Neuronal stem cell (in vitro differentiated cells): ENCODE data around the gene CTXN3.
A peak's percentile ranks its signal among the peaks of the same experiment; 100 is the strongest.

ENCODE experiments used
- DNase-seq: peaks from one replicate; pipeline ENCODE4 v3.0.0-alpha.2; 2013; ENCODE audit warnings: low spot score
- H2AFZ ChIP-seq: one replicate; pipeline ENCODE4 v1.6.1; 2013; ENCODE audit warnings: mild to moderate bottlenecking, low read length, inconsistent platforms
- H2AK5ac ChIP-seq: 2 replicates; pipeline ENCODE4 v1.6.1; 2013; ENCODE audit warnings: low read depth, mild to moderate bottlenecking, inconsistent platforms, low read length, moderate library complexity, mixed read lengths
- H2BK120ac ChIP-seq: 2 replicates; pipeline ENCODE4 v1.6.1; 2013; ENCODE audit warnings: low read depth, mild to moderate bottlenecking, inconsistent platforms, low read length, moderate library complexity, mixed read lengths
- H2BK12ac ChIP-seq: one replicate; pipeline ENCODE4 v1.6.1; 2013; ENCODE audit warnings: low read length, inconsistent platforms
- H2BK15ac ChIP-seq: 2 replicates; pipeline ENCODE4 v1.6.1; 2013; ENCODE audit warnings: mild to moderate bottlenecking, low read length, inconsistent platforms, mixed read lengths
- H2BK5ac ChIP-seq: one replicate; pipeline ENCODE4 v1.6.1; 2013; ENCODE audit warnings: inconsistent platforms, mild to moderate bottlenecking, low read length, moderate library complexity
- H3K14ac ChIP-seq: one replicate; pipeline ENCODE4 v1.6.1; 2013; ENCODE audit warnings: low read length, inconsistent platforms
- H3K18ac ChIP-seq: 2 replicates; pipeline ENCODE4 v1.6.1; 2013; ENCODE audit warnings: low read length, inconsistent platforms
- H3K23ac ChIP-seq: 2 replicates; pipeline ENCODE4 v1.6.1; 2013; ENCODE audit warnings: low read depth, mild to moderate bottlenecking, mixed read lengths, low read length, inconsistent platforms; ENCODE audit not compliant: poor library complexity
- H3K27ac ChIP-seq: replicated peaks from 3 replicates; pipeline ENCODE4 v1.5.1; 2013; ENCODE audit warnings: low read length, inconsistent platforms
- H3K27me3 ChIP-seq, 3 experiments: 2 replicates each; pipeline ENCODE4 v1.6.1; 2013; ENCODE audit warnings: low read length in 3 of 3, mild to moderate bottlenecking in 2 of 3, inconsistent platforms in 1 of 3, low read depth in 1 of 3, mixed read lengths in 1 of 3, moderate library complexity in 1 of 3; ENCODE audit not compliant: control insufficient read depth in 3 of 3, insufficient read depth in 3 of 3
- H3K36me3 ChIP-seq, 2 donors: replicated peaks in 1 of 2; 2 replicates each; pipeline ENCODE4 v1.6.1; 2013; ENCODE audit warnings: low read length in 2 of 2; ENCODE audit not compliant: control insufficient read depth in 2 of 2, insufficient read depth in 2 of 2
- H3K4ac ChIP-seq: 2 replicates; pipeline ENCODE4 v1.6.1; 2013; ENCODE audit warnings: inconsistent platforms, mild to moderate bottlenecking, low read length, moderate library complexity
- H3K4me1 ChIP-seq, 2 donors: 1 replicate in 1 of 2; 2 replicates in 1 of 2; pipeline ENCODE4 v1.6.1; 2013; ENCODE audit warnings: low read length in 2 of 2, low read depth in 1 of 2; ENCODE audit not compliant: control insufficient read depth in 2 of 2, insufficient read depth in 1 of 2
- H3K4me2 ChIP-seq: one replicate; pipeline ENCODE4 v1.6.1; 2013; ENCODE audit warnings: mild to moderate bottlenecking, low read length, inconsistent platforms; ENCODE audit not compliant: insufficient read depth, poor library complexity, severe bottlenecking
- H3K4me3 ChIP-seq, 2 donors: 2 replicates each; pipeline ENCODE4 v1.5.1; 2013; ENCODE audit warnings: low read length in 2 of 2, mild to moderate bottlenecking in 2 of 2, inconsistent platforms in 1 of 2, moderate library complexity in 1 of 2
- H3K79me1 ChIP-seq: one replicate; pipeline ENCODE4 v1.6.1; 2013; ENCODE audit warnings: low read depth, mild to moderate bottlenecking, inconsistent platforms, low read length, moderate library complexity
- H3K9ac ChIP-seq: one replicate; pipeline ENCODE4 v1.6.1; 2013; ENCODE audit warnings: mild to moderate bottlenecking, low read depth, low read length, inconsistent platforms; ENCODE audit not compliant: poor library complexity
- H3K9me3 ChIP-seq, 2 donors: replicated peaks in 1 of 2; 2 replicates each; pipeline versions ENCODE3 to v1.6.1; 2013; ENCODE audit warnings: low read length in 2 of 2, mild to moderate bottlenecking in 2 of 2, inconsistent platforms in 1 of 2, low read depth in 1 of 2, mixed read lengths in 1 of 2, moderate library complexity in 1 of 2; ENCODE audit not compliant: control insufficient read depth in 2 of 2, insufficient read depth in 1 of 2
- H4K8ac ChIP-seq: one replicate; pipeline ENCODE4 v1.6.1; 2013; ENCODE audit warnings: low read depth, mild to moderate bottlenecking, inconsistent platforms, low read length, moderate library complexity
- H4K91ac ChIP-seq: one replicate; pipeline ENCODE4 v1.6.1; 2013; ENCODE audit warnings: low read length, low read depth, mild to moderate bottlenecking, inconsistent platforms; ENCODE audit not compliant: poor library complexity
- whole genome bisulfite sequencing, 2 donors: extraction: QIAGEN DNeasy Blood & Tissue Kit; methylation state at CpG; one replicate each; pipeline ENCODE4 v1.1.7; 2013; ENCODE audit warnings: missing lambda C conversion rate in 2 of 2, mixed read lengths in 1 of 2; ENCODE audit not compliant: insufficient read length in 2 of 2, insufficient replicate concordance in 1 of 2; ENCODE audit errors: extremely low coverage in 2 of 2; 5-methylcytosine and 5-hydroxymethylcytosine counted together

CTXN3 gene

DNA sequence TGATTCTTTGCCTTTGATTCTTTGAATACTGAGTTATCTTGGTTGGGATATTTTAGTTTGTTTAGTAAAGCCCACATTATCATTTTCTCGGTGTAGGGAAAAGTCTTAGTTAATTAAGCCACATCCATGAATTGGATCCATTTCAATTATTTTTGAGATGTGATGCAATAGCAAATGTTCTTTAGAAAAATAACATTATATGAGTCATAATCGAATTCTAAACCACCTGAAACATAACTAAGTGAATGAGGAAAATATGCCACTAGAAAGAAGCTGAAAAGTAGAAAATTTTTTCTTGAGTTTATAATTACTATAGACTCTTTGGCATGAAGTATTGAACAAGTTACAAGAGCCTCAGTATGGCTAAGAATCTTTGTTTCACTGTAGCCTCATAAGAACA, 36.8 kb downstream of the CTXN3 start:
- no peak overlapping the region for H3K18ac ChIP-seq
- no peaks in the 10 kb centered on the region for H3K9me3 ChIP-seq
- no peak overlapping the region for H3K4ac ChIP-seq
- H2BK5ac ChIP-seq: no peak overlapping the region
- WGBS, 2 donors: no CpG with 5 or more reads among the region's 2 CpGs
- H4K8ac ChIP-seq: no peak overlapping the region
- no peak for DNase-seq
- H3K9ac ChIP-seq: no peak overlapping the region
- no peak overlapping the region for H3K23ac ChIP-seq
- H3K27me3 ChIP-seq: no peaks in the 10 kb centered on the region
- H4K91ac ChIP-seq: no peak overlapping the region
- H2BK12ac ChIP-seq: no peak overlapping the region
- H2BK120ac ChIP-seq: no peak overlapping the region
- peak overlapping the region; percentile 47 for H2AFZ ChIP-seq
- H2AK5ac ChIP-seq: no peak overlapping the region
- H3K36me3 ChIP-seq: no peaks in the 10 kb centered on the region
- H2BK15ac ChIP-seq: no peak overlapping the region
- no peak overlapping the region for H3K27ac ChIP-seq
- H3K79me1 ChIP-seq: no peaks in the 10 kb centered on the region
- no peak overlapping the region for H3K4me3 ChIP-seq
- H3K4me1 ChIP-seq: no peaks in the 10 kb centered on the region
- no peak overlapping the region for H3K4me2 ChIP-seq
- H3K14ac ChIP-seq: no peak overlapping the region

DNA sequence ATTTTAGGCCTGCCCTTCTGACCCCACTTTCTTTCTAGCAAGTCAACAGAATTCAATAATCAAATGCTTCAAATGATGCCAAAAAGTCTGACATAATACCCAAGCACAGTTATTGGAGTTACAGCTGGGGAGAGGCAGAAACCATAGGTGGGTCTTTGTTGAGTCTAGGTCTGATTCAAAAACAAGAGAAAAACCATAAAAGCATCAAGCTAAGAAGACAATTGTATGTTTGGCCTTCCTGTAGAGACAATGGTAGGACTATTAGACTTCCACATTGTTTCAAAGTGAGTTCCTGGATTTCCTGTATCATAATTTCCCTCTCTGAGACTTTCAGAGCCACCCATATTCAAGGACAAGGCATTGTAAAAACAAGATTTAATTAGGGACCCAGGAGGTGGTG, 37.5 kb downstream of the CTXN3 start:
- no peak overlapping the region for H4K91ac ChIP-seq
- no peak overlapping the region for H3K4me2 ChIP-seq
- DNase-seq: no peak
- H3K9ac ChIP-seq: no peak overlapping the region
- peaks cover 0 to 2% of the 10 kb centered on the region in 2 donors for H3K9me3 ChIP-seq
- no peak overlapping the region for H3K23ac ChIP-seq
- H2AFZ ChIP-seq: peak overlapping the region; percentile 47
- H3K27me3 ChIP-seq: no peaks in the 10 kb centered on the region
- H3K4me1 ChIP-seq: no peaks in the 10 kb centered on the region
- H3K4me3 ChIP-seq: no peak overlapping the region
- H3K36me3 ChIP-seq: no peaks in the 10 kb centered on the region
- H3K4ac ChIP-seq: no peak overlapping the region
- no peak overlapping the region for H2BK12ac ChIP-seq
- H3K14ac ChIP-seq: no peak overlapping the region
- H2BK120ac ChIP-seq: no peak overlapping the region
- H3K18ac ChIP-seq: no peak overlapping the region
- no peak overlapping the region for H2BK15ac ChIP-seq
- no peak overlapping the region for H2BK5ac ChIP-seq
- no peak overlapping the region for H2AK5ac ChIP-seq
- no peak overlapping the region for H4K8ac ChIP-seq
- H3K27ac ChIP-seq: no peak overlapping the region
- no peaks in the 10 kb centered on the region for H3K79me1 ChIP-seq

DNA sequence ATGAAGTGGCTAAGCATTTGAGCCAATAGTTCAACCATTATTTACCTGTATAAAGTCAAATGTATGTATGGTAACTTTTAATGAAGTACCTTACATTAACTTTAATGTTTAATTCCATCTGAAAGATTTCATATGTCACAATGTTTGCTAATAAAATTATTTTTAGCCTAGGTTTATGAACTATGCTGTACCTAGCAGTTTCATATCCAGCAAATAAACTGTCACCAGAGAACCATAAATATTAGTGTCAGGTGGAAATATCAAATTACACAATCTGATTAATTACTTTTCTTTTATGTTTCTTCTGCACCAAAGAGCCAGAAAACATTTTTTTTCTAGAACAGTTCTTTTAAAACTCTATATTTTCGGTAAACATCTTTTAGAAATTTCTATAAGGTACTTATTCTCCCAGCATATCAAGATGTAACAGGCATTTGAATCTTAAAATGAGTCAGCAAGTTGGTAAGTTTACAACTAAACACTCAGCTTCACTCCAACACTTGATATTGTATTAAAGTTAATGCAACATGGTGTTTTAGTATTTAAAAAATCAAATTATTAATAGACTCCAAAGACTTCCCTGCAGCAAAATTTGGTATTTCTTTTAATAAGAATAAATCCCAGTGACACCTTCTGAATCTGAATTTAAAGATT, 45.8 kb downstream of the CTXN3 start:
- no CpG with 5 or more reads among the region's 1 CpG for WGBS, 2 donors
- no peaks in the 10 kb centered on the region for H3K36me3 ChIP-seq
- H2BK120ac ChIP-seq: no peak overlapping the region
- H2BK5ac ChIP-seq: no peak overlapping the region
- H3K4ac ChIP-seq: no peak overlapping the region
- no peaks in the 10 kb centered on the region for H3K27me3 ChIP-seq
- peaks cover 0 to 2% of the 10 kb centered on the region in 2 donors for H3K9me3 ChIP-seq
- H3K27ac ChIP-seq: no peak overlapping the region
- H3K4me1 ChIP-seq: no peaks in the 10 kb centered on the region
- no peak overlapping the region for H3K18ac ChIP-seq
- H3K9ac ChIP-seq: no peak overlapping the region
- no peak overlapping the region for H2AK5ac ChIP-seq
- H2BK12ac ChIP-seq: no peak overlapping the region
- H3K23ac ChIP-seq: no peak overlapping the region
- H3K79me1 ChIP-seq: no peaks in the 10 kb centered on the region
- no peak overlapping the region for H4K8ac ChIP-seq
- no peak overlapping the region for H3K4me3 ChIP-seq
- no peak overlapping the region for H2AFZ ChIP-seq
- H2BK15ac ChIP-seq: no peak overlapping the region
- H3K4me2 ChIP-seq: no peak overlapping the region
- no peak overlapping the region for H4K91ac ChIP-seq
- DNase-seq: no peak
- no peak overlapping the region for H3K14ac ChIP-seq

DNA sequence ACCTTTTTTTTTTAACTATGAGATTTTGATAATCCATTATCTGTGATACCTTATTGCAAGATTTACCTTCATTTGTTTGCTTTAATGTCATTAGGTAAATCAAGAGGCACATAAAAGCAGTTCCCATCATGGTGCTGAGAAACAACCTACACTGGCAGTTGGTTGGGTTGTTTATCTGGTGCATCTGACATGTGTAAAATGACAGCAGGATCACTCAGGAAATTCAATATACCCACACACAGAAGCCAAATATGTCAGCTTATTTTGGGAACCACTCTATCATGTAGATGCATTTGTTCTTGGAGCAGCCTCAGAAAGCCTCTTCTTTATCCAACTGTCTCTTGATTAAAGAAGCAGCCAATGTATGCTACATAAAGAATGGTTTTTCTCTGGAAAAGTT, 46.5 kb downstream of the CTXN3 start:
- no peaks in the 10 kb centered on the region for H3K79me1 ChIP-seq
- H3K4me2 ChIP-seq: no peak overlapping the region
- no peak overlapping the region for H2BK120ac ChIP-seq
- no peak overlapping the region for H3K4me3 ChIP-seq
- no peak overlapping the region for H2AK5ac ChIP-seq
- H3K27ac ChIP-seq: no peak overlapping the region
- H4K91ac ChIP-seq: no peak overlapping the region
- H3K18ac ChIP-seq: no peak overlapping the region
- H2AFZ ChIP-seq: no peak overlapping the region
- H4K8ac ChIP-seq: no peak overlapping the region
- no peak overlapping the region for H3K14ac ChIP-seq
- DNase-seq: no peak
- no peak overlapping the region for H2BK12ac ChIP-seq
- no peaks in the 10 kb centered on the region for H3K36me3 ChIP-seq
- H3K27me3 ChIP-seq: no peaks in the 10 kb centered on the region
- peaks cover 0 to 2% of the 10 kb centered on the region in 2 donors for H3K4me1 ChIP-seq
- H3K4ac ChIP-seq: no peak overlapping the region
- H3K9me3 ChIP-seq: peaks cover 0 to 2% of the 10 kb centered on the region in 2 donors
- no peak overlapping the region for H3K23ac ChIP-seq
- no peak overlapping the region for H3K9ac ChIP-seq
- H2BK5ac ChIP-seq: no peak overlapping the region
- H2BK15ac ChIP-seq: no peak overlapping the region
